ENCODE results near the gene SLC19A1.

Gene SLC19A1

DNA sequence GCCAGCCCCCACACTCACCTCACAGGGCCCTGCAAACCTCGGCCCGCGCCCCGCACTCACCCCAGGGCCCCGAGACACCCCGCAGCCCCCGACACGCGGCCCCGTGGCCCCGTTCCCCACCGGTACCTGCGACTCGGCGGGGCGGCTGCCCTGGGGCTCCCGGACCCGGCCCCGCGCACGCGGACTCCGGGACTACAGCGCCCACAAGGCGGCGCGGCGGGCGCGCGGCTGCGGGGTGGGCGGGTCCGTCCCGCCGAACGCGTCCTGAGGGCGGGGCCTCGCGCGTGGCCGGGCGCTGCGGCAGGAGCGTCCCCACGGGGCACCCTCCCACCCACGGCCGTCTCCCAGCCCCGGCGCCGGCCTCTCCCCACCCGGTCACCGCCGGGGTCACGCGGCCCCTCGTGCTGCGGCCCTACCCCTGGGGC is at the start of gene SLC19A1:
Gene SLC19A1 (minus strand): TSS at position 199 of the 425 bp plus-strand sequence. CDS start 4,481 bp downstream, outside the sequence.
- DNase-seq (ENCODE audit: low read depth in 2 of 2) = no peak

DNA sequence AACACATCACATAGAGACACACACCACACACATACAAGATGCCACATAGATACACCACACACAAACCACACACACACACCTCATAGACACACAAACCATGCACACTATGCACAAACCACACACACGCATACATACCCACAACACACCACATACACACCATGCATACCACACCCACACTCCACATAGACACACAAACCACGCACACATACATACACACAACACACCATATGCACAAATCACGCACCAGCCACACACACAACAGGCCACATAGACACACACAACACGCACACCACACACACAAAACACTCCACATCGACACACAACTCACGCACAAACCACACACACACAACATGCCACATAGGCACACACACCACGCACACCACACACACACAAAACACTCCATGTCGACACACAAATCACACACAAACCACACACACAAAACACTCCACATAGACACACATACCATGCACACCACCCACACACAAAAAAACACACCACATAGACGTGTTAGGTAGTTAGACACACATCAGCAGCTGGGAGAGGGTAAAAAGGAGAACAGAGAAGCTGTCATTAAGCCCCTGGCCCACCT is 49.5 kb upstream of the SLC19A1 start:
- no peak for DNase-seq (ENCODE audit: low read depth in 2 of 2)

DNA sequence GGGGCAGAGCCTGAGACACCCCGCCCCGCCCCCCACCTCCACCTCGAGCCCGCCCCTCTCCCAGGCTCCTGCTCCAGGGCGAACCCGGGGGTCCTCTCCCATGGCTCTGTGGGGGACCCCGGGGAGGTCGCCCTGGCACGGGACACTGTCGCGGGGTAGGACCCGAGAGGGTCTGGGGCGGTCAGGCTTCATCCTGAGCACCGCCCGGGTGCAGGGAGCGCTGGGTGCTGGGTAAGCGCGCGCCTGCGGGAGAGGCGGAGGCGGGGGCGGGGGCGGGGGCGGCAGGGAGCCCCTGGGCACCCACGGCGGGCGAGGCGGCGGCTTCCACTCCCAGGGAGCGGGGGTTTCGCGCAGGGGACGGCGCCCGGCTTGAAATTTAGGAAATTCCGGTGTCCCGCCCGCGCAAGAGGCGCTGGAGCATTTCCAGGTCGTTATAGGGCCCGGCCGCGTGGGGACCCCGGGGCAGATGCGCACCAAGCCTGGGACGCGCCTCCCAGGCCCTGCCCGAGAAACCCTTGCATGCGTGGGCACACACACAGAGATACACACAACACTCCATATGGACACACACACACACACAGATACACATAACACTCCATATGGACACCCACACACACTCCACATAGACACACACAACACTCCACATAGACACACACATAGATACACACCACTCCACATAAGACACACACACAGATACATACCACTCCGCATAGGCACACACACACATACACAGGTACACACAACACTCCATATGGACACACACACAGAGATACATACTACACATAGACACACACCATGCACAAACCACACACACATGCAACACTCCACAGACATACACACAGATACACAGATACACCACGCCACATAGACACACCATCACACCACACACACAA is 48.7 kb upstream of the SLC19A1 start:
- no peak for DNase-seq (ENCODE audit: low read depth in 2 of 2)

DNA sequence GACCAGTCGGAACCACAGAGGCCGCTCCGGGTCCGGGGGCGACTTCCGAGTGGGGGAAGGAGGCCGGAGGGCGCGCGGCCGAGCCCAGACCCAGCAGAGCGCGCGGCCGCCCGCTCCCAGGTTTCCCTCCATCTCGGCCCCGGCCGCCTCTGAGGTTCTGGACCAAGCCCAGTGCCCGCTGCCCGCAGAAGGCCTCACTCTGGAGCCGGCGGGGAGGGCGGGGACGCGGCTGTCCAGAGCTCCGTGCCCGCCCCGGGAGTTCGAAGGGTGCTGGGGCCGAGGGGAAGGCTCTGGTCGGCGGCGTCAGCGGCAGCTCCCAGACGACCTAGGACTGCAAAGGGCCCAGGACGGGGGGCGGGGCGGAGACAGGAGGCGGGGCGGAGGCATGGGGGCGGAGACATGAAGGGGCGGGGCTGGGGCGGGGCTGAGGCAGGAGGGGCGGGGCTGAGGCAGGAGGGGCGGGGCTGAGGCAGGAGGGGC is 48.0 kb upstream of the SLC19A1 start:
- peak in 1 of 2 experiments; percentile 10 for DNase-seq (ENCODE audit: low read depth in 2 of 2)

DNA sequence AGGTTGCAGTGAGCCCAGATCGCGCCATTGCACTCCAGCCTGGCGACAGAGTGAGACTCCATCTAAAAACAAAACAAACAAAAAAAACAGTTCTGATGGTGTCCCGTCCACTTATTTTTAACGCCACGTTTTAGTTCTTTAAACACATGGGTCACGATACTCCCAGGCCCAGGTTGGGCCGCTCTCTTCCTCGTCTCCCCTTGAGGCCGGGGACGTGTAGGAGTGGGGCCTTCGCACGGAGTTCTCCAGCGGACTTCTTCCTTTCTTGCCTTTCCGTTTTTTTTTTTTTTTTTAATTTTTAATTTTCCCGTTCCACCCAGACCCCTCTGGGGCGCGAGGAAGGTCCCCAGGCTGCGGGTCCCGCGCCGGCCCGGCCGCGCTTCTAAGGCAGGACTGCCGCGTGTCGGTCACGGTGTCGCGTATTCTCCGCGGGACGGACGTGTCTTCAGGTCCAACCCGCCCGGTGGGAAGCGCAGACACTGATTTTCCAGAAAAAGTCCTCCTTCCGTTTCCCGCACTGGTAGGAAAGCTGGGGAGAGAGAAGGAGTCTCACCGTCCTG is 47.5 kb upstream of the SLC19A1 start:
- no peak for DNase-seq (ENCODE audit: low read depth in 2 of 2)

DNA sequence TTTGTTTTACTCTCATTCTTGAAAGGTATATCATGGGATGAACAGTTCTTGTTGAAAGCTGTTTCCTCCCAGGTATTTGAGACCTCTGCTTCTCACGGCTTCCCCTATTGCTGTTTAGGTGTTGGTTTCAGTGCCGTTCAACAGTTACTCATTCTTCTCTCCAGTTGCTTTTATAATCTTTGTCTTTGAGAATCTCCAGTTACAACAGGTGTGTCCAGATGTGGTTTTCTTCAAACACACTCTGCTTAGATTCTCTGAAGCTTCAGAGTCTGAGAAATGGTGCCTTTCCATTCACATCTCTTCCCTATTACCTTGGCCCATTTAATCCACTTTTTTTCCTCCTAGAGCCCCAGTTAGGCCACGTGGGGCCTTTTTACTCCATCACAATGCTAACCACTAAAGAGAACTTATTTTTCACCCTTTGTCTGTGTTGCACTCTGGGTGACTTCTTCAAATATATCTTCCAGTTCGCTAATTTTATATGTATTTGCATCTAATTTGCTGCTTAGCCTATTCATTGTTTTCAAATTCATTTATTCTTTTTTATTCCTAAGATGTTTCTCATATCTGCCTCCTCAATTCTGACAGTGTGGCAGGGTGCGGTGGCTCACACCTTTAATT is 46.7 kb upstream of the SLC19A1 start:
- DNase-seq (ENCODE audit: low read depth in 2 of 2) = no peak

DNA sequence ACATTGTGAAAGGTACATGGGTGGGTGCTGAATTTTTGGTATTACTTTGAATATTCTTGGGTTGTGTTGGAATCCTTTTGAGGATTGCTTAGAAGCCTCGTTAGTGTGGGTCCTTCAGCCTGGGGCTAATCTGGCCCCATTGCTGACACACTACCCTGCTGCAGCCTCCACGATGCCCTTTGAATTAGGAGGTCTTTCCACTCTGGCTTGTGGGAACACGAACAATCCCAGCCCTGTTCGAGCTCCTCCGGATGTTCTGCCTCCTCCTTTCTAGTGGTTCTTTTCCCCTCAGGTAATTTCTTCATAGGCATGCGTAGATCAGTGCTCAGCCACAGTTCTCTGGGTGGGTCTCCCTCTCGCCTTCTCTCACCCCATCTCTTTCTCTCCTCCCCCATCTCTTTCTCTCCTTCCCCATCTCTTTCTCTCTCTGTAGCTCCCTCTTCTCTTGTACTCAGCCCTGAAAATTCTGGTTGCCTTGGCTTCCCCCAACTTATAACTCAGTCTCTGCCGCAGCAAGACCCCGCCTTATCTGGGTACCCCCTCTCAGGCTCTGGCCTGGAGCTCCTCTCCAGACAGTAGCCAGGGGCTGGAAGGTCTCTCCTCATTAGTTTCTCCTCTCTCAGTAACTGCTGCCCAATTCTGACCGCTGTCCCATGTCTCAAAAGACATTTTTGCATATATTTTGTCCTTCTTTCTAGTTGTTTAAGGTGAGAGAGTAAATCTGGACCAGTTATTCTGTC is 46.0 kb upstream of the SLC19A1 start:
- DNase-seq (ENCODE audit: low read depth in 2 of 2) = no peak

DNA sequence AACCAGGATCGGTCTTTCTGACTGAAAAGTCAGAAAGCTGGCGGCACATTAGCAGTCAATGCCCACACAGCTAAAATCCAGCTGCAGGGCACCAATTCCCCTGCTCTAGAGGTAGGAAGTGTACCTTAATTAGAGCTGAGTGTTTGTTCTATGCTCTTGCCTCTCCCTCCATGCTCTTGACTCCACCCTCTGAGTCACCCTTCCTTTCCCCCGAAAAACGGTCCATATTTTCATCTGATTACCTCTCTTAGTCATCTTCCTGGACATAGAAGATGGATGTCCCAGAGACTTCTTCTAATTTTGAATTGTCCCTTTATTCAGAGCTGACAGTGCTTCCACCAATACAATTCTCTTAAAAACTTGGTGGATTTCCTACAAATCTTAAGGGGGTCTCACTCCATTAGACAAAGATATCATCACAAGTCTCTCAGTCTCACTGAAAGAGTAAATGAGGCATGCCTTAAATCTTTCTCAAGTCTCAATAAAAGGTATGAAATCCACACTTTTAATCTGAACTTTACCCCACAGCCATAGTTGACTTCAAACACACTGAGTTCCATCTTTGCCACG is 44.1 kb upstream of the SLC19A1 start:
- no peak for DNase-seq (ENCODE audit: low read depth in 2 of 2)

DNA sequence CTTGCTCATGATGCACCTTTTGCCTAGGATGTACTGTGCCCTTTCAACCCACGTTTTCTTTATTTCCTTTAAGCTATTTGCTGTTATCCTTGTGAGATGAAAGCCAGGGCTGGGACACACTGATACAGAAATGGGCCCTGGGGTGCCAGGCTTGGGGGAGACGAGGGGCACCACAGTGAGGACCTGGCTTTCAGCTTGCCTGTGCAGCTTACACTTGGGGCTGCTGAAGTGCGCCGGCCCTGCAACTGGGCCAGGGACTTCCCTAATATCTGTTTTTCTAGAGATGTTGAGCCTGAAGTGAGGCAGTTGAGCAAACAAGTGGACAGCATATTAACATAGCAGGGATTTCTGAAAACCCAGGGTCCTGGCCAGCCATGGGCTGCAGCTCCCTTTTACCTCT is 42.5 kb upstream of the SLC19A1 start:
- DNase-seq (ENCODE audit: low read depth in 2 of 2) = no peak

DNA sequence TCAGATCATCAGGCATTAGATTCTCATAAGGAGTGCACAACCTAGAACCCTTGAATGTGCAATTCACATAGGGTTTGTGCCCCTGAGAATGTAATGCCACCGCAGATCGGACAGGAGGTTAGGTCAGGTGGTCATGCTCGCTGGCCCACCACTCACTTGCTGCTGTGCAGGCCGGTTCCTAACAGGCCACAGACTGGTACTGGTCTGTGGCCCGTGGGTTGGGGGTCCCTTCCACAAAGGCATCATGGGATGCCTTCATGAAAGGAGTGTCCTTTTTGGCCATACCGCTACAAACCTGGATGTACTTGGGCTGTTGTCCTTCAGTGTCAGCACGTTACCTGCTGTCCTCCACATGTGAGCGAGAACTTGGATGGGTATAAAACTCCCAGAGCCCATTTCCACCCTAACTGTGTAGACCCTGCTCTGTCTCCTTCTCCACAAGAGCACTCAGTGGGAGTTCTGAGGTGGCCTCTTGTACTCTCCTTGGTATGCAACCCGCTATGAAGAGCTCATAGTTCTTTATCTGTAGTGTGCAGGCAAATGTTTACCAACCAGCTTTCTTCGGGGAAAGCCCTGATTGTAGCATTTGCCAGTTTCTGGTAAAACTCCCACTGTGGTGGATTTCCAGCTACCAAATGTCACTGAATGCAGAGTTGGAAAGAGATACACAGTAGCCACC is 41.7 kb upstream of the SLC19A1 start:
- no peak for DNase-seq (ENCODE audit: low read depth in 2 of 2)

DNA sequence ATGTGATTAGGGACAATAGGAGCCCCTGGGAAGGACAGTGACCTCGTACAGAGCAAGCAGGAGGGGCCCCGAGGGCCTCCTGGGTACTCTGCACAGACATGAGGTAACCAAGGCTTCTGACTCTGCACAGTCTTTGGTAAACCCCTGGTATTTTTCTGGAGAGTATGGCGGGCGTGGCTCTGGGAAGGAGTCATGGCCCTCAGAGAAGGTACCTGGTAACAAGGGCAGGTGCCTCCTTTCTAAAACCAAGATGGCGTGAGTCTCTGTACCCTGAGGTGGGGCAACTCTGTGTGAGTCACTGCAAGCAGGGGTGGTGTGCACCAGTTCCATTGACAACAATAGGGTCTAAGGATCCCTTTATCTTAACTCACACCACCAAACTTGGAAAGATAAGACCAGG is 39.9 kb upstream of the SLC19A1 start:
- DNase-seq (ENCODE audit: low read depth in 2 of 2) = no peak

DNA sequence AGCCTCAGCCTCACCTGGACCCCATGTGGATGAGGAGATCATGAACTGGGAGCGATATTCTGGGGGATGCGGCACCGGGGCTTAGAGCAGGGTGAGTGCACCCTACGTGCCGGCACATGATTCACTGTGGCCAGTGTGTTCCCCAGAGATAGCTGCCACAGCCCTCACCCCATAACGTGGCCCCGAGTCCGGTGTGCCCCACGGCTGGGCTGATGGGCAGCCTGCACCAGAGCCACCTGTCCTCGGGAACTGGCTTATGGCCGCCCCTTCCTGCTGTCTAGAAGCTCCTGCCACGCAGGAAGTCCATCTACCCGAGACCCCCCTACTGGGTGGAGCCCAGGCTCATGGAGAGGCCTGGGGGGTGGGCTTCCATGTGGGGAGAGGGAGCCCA is 39.1 kb upstream of the SLC19A1 start:
- DNase-seq (ENCODE audit: low read depth in 2 of 2) = no peak

DNA sequence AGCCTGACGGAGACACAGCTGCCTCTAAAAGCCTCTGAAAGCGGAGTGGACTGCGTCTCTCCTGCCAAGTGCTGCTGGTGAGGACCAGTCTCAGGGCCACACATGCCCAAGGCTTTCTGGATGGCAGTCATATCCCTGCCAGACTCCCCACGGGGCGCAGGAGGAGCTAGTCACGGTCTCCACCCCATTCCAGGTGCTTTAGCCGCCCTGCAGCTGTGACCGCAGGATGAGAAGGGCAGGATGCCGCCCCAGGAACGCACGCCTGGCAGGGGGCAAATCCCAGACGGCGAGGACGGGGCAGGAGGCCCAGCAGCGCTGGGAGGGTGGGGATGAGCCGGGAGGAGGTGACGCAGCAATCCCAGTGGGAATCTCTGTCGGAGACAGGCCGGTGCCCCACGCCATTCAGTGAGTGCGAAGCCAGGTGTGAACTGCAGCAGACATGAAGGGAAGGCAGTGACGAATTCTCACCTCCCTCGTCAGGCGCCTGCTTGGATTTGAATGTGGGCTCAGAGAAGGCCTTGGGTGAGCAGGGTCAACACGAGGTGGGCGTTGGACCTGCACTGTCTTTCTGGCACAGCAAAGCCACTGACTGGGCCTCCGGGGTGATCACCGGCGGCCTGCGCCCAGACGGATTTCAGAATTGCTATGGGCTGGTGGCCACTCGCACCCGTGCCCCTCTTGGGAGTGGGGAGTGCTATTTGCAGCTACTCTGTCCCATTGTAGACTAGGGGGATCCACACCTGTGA is 38.5 kb upstream of the SLC19A1 start:
- no peak for DNase-seq (ENCODE audit: low read depth in 2 of 2)

DNA sequence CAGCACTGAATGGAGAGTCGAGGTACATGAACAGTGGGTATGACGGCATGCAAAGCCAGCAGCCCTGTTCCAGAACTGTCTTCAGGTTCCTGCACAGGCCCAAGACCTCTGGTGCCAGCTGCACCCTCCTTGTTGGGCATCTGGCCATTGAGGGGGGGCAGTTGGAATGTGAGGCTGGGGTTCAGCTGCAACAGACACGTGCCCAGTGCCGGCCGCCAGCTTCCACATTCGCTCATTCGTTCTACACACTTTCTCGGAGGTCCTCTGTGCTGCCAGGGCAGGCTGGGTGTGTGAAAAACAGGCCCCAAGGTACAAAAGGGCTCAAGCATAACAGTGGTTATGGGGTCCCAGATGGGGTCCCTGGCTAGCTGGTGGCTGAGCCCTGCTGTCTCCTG is 37.9 kb upstream of the SLC19A1 start:
- DNase-seq (ENCODE audit: low read depth in 2 of 2) = no peak

DNA sequence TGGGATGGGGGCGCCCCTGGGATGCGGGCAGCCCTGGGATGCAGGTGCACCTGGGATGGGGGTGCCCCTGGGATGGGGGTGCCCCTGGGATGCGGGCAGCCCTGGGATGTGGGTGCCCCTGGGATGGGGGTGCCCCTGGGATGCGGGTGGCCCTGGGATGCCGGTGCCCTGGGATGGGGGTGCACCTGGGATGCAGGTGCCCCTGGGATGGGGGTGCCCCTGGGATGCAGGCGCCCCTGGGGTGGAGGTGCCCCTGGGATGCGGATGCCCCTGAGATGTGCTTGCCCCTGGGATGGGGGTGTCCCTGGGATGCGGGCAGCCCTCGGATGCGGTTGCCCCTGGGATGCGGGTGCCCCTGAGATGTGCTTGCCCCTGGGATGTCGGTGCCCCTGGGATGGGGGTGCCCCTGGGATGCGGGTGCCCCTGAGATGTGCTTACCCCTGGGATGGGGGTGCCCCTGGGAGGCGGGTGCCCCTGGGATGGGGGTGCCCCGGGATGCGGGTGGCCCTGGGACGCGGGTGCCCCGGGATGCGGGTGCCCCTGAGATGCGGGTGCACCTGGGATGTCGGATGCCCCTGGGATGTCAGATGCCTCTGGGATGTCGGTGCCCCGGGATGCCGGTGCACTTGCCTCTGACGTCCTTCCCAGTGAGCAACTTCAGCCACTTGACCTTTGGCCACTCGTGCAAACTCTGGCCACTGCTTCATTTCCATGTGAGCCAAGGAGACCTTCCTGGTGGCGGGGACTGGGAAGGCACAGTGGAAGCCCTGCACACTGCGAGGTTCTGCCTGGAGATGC is 37.3 kb upstream of the SLC19A1 start:
- no peak for DNase-seq (ENCODE audit: low read depth in 2 of 2)

DNA sequence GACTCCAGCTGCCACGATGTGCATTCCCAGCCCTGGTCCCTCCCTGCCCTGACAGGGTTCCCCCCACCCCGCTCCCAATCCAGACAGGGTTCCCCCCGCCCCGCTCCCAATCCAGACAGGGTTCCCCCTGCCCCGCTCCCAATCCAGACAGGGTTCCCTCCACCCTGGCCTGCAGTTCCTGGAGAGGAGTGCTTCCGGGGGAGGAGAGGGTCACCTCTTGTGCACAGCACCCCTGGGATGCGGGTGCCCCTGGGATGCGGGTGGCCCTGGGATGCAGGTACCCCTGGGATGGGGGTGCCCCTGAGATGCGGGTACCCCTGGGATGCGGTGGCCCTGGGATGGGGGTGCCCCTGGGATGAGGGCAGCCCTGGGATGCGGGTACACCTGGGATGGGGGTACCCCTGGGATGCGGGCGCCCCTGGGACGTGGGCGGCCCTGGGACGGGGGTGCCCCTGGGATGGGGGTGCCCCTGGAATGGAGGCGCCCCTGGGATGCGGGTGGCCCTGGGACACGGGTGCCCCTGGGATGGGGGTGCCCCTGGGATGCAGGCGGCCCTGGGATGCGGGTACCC is 36.7 kb upstream of the SLC19A1 start:
- no peak for DNase-seq (ENCODE audit: low read depth in 2 of 2)

DNA sequence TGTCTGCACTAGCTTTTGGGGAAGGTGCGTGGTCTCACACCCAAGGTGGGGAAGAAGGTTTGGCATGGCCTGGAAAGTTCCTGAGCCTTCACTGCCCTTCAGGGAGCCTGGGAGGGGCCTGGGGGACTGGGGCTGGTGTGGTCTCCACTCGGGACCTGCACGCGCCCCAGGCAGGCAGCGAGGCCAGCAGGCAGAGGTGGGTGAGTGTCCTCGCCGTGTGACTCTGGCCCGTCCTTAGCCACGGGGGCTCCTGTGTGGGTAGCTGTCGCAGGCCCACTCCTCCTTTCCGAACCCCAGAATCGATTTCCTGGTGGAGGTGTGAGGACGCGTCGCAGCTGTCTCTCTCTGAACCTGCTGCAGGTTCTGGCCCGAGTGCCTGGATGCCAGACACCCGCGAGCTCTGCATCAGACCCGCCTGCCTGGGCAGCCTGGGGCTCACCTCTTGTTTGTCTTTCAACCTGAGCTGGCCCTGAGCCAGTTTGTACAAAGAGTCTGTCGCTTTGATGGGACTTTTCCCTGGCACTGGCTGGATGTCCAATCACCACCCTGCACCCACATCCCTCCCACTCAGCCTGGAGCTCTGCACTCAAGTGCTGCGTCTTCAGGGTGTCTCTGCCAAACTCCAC is 36.0 kb upstream of the SLC19A1 start:
- DNase-seq (ENCODE audit: low read depth in 2 of 2) = no peak

DNA sequence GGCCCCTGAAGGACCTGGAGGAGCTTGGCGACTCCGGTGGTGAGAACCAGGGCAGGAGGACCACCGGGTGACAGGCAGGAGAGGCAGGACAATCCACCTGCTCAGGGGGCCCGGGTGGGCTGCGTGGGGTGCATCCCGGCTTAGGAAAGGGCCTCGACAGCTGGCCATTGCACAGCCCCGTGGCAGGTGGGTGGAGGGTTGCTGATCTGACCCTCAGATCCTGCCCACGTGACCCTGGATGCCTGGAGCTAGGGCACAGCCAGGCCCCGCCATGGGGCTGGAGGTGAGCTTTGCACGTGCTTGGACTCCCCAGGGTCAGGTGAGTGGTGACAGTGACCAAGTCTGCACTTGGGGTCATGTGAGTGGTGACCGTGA is 35.5 kb upstream of the SLC19A1 start:
- DNase-seq (ENCODE audit: low read depth in 2 of 2) = no peak

All from fibroblast of skin of left biceps (primary cell).